SK-N-SH (cell line): ENCODE results near the gene SNX5. TPM values are rescaled to one million over a fixed set of nuclear protein-coding genes. Genes with fewer than 3 reads are reported as not detected.

Experiments used
- CTCF ChIA-PET: fragments of 300-600, 350-600 bp; formaldehyde crosslinking; extraction: SDS; loops from one replicate; lab custom pipeline; 2021; lab: Yijun Ruan, JAX
- POLR2A ChIA-PET: fragments of 350-600 bp; sonication (Branson Sonifier 250); formaldehyde crosslinking; extraction: SDS; loops from one replicate; lab custom pipeline; 2020; ENCODE audit warnings: antibody characterized with exemption, inconsistent platforms; lab: Yijun Ruan, JAX
- DNase-seq: peaks from one replicate; pipeline ENCODE4 v3.0.0; 2012
- H2AFZ ChIP-seq: fragments of 200-600 bp; sonication (generic); 2 replicates; pipeline ENCODE4 v1.8.1; 2016; ENCODE audit warnings: antibody characterized with exemption, mild to moderate bottlenecking, low read depth
- H3F3A ChIP-seq: fragments of 200-600 bp; sonication (generic); replicated peaks from 2 replicates; pipeline ENCODE3; 2016; ENCODE audit warnings: antibody characterized with exemption, mild to moderate bottlenecking; ENCODE audit not compliant: insufficient read depth
- H3K27ac ChIP-seq, 2 experiments: fragments of 200-500 bp in 1 of 2; fragments of 200-600 bp in 1 of 2; sonication (Bioruptor generic) in 1 of 2; sonication (generic), shearing (Covaris generic) in 1 of 2; 2 replicates each; pipeline versions ENCODE4 v1.5.1 to v1.6.1; 2014 to 2016; ENCODE audit warnings: low read depth in 2 of 2, inconsistent platforms in 1 of 2, low read length in 1 of 2, mild to moderate bottlenecking in 1 of 2, mixed read lengths in 1 of 2
- H3K27me3 ChIP-seq: fragments of 200-600 bp; sonication (generic), shearing (Covaris generic); 2 replicates; pipeline ENCODE4 v1.6.1; 2016; ENCODE audit warnings: mixed run types; ENCODE audit not compliant: insufficient read depth
- H3K36me3 ChIP-seq, 2 experiments: fragments of 200-500 bp in 1 of 2; fragments of 200-600 bp in 1 of 2; sonication (Bioruptor generic) in 1 of 2; sonication (generic) in 1 of 2; replicated peaks in 1 of 2; 2 replicates each; pipeline versions ENCODE3 to v1.5.1; 2014 to 2016; ENCODE audit warnings: low read length in 1 of 2, mild to moderate bottlenecking in 1 of 2; ENCODE audit not compliant: insufficient read depth in 2 of 2, control insufficient read depth in 1 of 2
- H3K4me1 ChIP-seq, 2 experiments: fragments of 200-500 bp in 1 of 2; fragments of 200-600 bp in 1 of 2; sonication (Bioruptor generic) in 1 of 2; sonication (generic), shearing (Covaris generic) in 1 of 2; 2 replicates each; pipeline versions ENCODE4 v1.5.1 to v1.6.1; 2014 to 2016; ENCODE audit warnings: low read depth in 1 of 2, low read length in 1 of 2, mixed run types in 1 of 2; ENCODE audit not compliant: insufficient read depth in 2 of 2, control insufficient read depth in 1 of 2
- H3K4me2 ChIP-seq: fragments of 200-600 bp; sonication (generic), shearing (Covaris generic); 2 replicates; pipeline ENCODE4 v1.6.1; 2017; ENCODE audit warnings: mixed run types
- H3K4me3 ChIP-seq, 2 experiments: fragments of 200-500 bp in 1 of 2; fragments of 200-600 bp in 1 of 2; sonication (Bioruptor generic) in 1 of 2; sonication (generic), shearing (Covaris generic) in 1 of 2; 2 replicates each; pipeline versions ENCODE4 v1.5.1 to v1.8.1; 2014 to 2016; ENCODE audit warnings: low read depth in 2 of 2, inconsistent platforms in 1 of 2, low read length in 1 of 2, mild to moderate bottlenecking in 1 of 2, mixed read lengths in 1 of 2, moderate library complexity in 1 of 2
- H3K79me2 ChIP-seq: fragments of 200-600 bp; sonication (generic); 2 replicates; pipeline ENCODE4 v1.8.1; 2017; ENCODE audit warnings: mild to moderate bottlenecking; ENCODE audit not compliant: insufficient read depth
- H3K9ac ChIP-seq: fragments of 200-600 bp; sonication (generic); 2 replicates; pipeline ENCODE4 v1.6.1; 2017; ENCODE audit warnings: mixed run types
- H3K9me2 ChIP-seq: fragments of 200-600 bp; sonication (generic); 2 replicates; pipeline ENCODE4 v1.6.1; 2017; ENCODE audit warnings: mixed run types
- H3K9me3 ChIP-seq: fragments of 200-600 bp; sonication (generic); 2 replicates; pipeline ENCODE4 v1.6.1; 2017; ENCODE audit warnings: mixed run types, mild to moderate bottlenecking, moderate library complexity
- H4K20me1 ChIP-seq: fragments of 200-600 bp; sonication (generic); 2 replicates; pipeline ENCODE4 v1.6.1; 2017; ENCODE audit warnings: mild to moderate bottlenecking, mixed run types; ENCODE audit not compliant: insufficient read depth
- CHD2 ChIP-seq: fragments of 150-350 bp; IDR thresholded peaks from 2 replicates; pipeline ENCODE4 v1.6.1; 2018; ENCODE audit warnings: low read length; ENCODE audit not compliant: partially characterized antibody
- CTCF ChIP-seq: fragments of 200-600 bp; sonication (generic); IDR thresholded peaks from 2 replicates; pipeline ENCODE4 v1.6.1; 2017; ENCODE audit warnings: antibody characterized with exemption, mild to moderate bottlenecking, moderate library complexity
- ELF1 ChIP-seq: IDR thresholded peaks from 2 replicates; pipeline ENCODE4 v1.4.0; 2012
- EP300 ChIP-seq, 2 experiments: IDR thresholded peaks; 2 replicates each; pipeline versions ENCODE4 v1.4.0 to v1.6.1; 2012; ENCODE audit warnings: borderline replicate concordance in 1 of 2, low read depth in 1 of 2, low read length in 1 of 2
- EZH2phosphoT487 ChIP-seq: fragments of 200-600 bp; sonication (generic); IDR thresholded peaks from 2 replicates; pipeline ENCODE4 v1.6.1; 2017; ENCODE audit warnings: low read depth, mixed run types, mild to moderate bottlenecking, antibody characterized with exemption, moderate library complexity, borderline replicate concordance
- FOSL2 ChIP-seq: IDR thresholded peaks from 2 replicates; pipeline ENCODE4 v1.4.0; 2012; ENCODE audit warnings: low read depth, mild to moderate bottlenecking, moderate library complexity, borderline replicate concordance
- FOXM1 ChIP-seq: IDR thresholded peaks from 2 replicates; pipeline ENCODE4 v1.4.0; 2012; ENCODE audit warnings: low read depth, mild to moderate bottlenecking
- IRF3 ChIP-seq: fragments of 150-350 bp; IDR thresholded peaks from 2 replicates; pipeline ENCODE4 v1.6.1; 2016; ENCODE audit warnings: mild to moderate bottlenecking, low read depth, low read length
- MEF2A ChIP-seq: IDR thresholded peaks from 2 replicates; pipeline ENCODE4 v1.4.0; 2012; ENCODE audit warnings: low read depth, borderline replicate concordance
- MXI1 ChIP-seq: IDR thresholded peaks from 2 replicates; pipeline ENCODE4 v1.6.1; 2012; ENCODE audit warnings: mild to moderate bottlenecking, low read depth, low read length, improper control_type of control experiment
- NRF1 ChIP-seq: IDR thresholded peaks from 2 replicates; pipeline ENCODE4 v1.6.1; 2012; ENCODE audit warnings: low read depth, mild to moderate bottlenecking, low read length
- PBX3 ChIP-seq: IDR thresholded peaks from 2 replicates; pipeline ENCODE4; 2012
- POLR2AphosphoS5 ChIP-seq: IDR thresholded peaks from 2 replicates; pipeline ENCODE4 v1.6.1; 2012; ENCODE audit warnings: low read depth, low read length
- RAD21 ChIP-seq: IDR thresholded peaks from 2 replicates; pipeline ENCODE4 v1.6.1; 2012; ENCODE audit warnings: mild to moderate bottlenecking, low read length
- RCOR1 ChIP-seq: fragments of 150-350 bp; IDR thresholded peaks from 2 replicates; pipeline ENCODE4 v1.6.1; 2017; ENCODE audit warnings: antibody characterized with exemption, low read length
- RXRA ChIP-seq: IDR thresholded peaks from 2 replicates; pipeline ENCODE4 v1.4.0; 2012; ENCODE audit warnings: low read depth, mild to moderate bottlenecking, borderline replicate concordance
- SIN3A ChIP-seq: IDR thresholded peaks from 2 replicates; pipeline ENCODE4 v1.6.1; 2012; ENCODE audit warnings: low read depth, mild to moderate bottlenecking, low read length, moderate library complexity, borderline replicate concordance
- TAF1 ChIP-seq: IDR thresholded peaks from 2 replicates; pipeline ENCODE4 v1.6.1; 2012; ENCODE audit warnings: low read depth, mild to moderate bottlenecking, low read length, moderate library complexity, borderline replicate concordance
- TEAD4 ChIP-seq: IDR thresholded peaks from 2 replicates; pipeline ENCODE4 v1.4.0; 2012; ENCODE audit warnings: mild to moderate bottlenecking, borderline replicate concordance; ENCODE audit not compliant: insufficient read depth
- USF1 ChIP-seq: IDR thresholded peaks from 2 replicates; pipeline ENCODE4 v1.4.0; 2012; ENCODE audit warnings: low read depth, borderline replicate concordance
- USF2 ChIP-seq: fragments of 150-350 bp; IDR thresholded peaks from 2 replicates; pipeline ENCODE4 v1.6.1; 2017; ENCODE audit warnings: antibody characterized with exemption, low read length, low read depth, borderline replicate concordance
- WGBS: methylation state at CpG from one replicate; pipeline ENCODE4 v1.1.6; 2017; ENCODE audit warnings: low lambda C conversion rate; 5-methylcytosine and 5-hydroxymethylcytosine counted together
- polyA plus RNA-seq, 3 experiments: library from polyadenylated mRNA; depleted of rRNA; stranded (reverse); fragments of >200 nt; gene quantifications; 2 replicates each; pipeline ENCODE4 v1.2.3, GENCODE V29; 2012

The SNX5 gene
- polyA plus RNA-seq, 1 of the 3 experiments (the other 2 are of a cell fraction) = 76.2 TPM

- DNase-seq = no peak
- Histone ChIP-seq H3K9me3 (no peaks in the 10 kb centered on the region), H3K79me2 (peaks cover 27% of the 10 kb centered on the region; the same call in 1 of the 2 replicates), H3K36me3 (peaks cover 5 to 16% of the 10 kb centered on the region in 2 experiments), H3F3A (peaks cover 3% of the 10 kb centered on the region), H3K4me1 (no peaks in the 10 kb centered on the region), H4K20me1 (no peaks in the 10 kb centered on the region), H3K27ac (no peak overlapping the region), H2AFZ (no peak overlapping the region), H3K27me3 (no peaks in the 10 kb centered on the region), H3K4me2 (no peak overlapping the region), H3K9me2 (no peaks in the 10 kb centered on the region), H3K9ac (no peak overlapping the region), H3K4me3 (no peak overlapping the region)
- WGBS = 92% methylated on average over 9 of the region's 10 CpGs
- ChIA-PET POLR2A (interaction anchor here (0.6 kb wide), 1 partner anchor 92 kb away, joined by 4 read pairs; no protein-coding TSS in a partner anchor), CTCF (interaction anchor here (1.0 to 1.3 kb wide), 5 partner anchors 20 to 453 kb away, joined by 3 read pairs; no protein-coding TSS in a partner anchor)
- TF ChIP-seq POLR2AphosphoS5 (no peak), TEAD4 (no peak), RAD21 (no peak), USF1 (no peak)
Measured at GRCh38 chr20:17990278-17990972, 21.8 kb upstream of the SNX5 start.

- POLR2A ChIA-PET = no interaction called here
- 100% methylated on average over 3 of the region's 3 CpGs for WGBS
Measured at GRCh38 chr20:17987988-17988387, 19.4 kb upstream of the SNX5 start.

More at GRCh38 chr20:17987988-17988387, 19.4 kb upstream of the SNX5 start:
- CTCF ChIA-PET = interaction anchor here (1.6 to 2.0 kb wide), 2 partner anchors 8 to 306 kb away, joined by 4 to 9 read pairs; partner anchors contain the start of gene RRBP1
- DNase-seq = no peak
- H3K27me3 ChIP-seq = no peaks in the 10 kb centered on the region
- H3F3A ChIP-seq = no peaks in the 10 kb centered on the region
- peaks cover 50% of the 10 kb centered on the region for H3K79me2 ChIP-seq
- TF ChIP-seq EP300 (IDR thresholded peaks at IDR 0.05; ENCODE audit: borderline replicate concordance in 1 of 2, low read depth in 1 of 2, low read length in 1 of 2) (no peak), RAD21 (no peak), ELF1 (no peak), RXRA (no peak), PBX3 (no peak), FOSL2 (no peak), CHD2 (no peak), RCOR1 (no peak), USF2 (no peak), EZH2phosphoT487 (no peak), POLR2AphosphoS5 (no peak), SIN3A (no peak), CTCF (no peak), NRF1 (no peak), MEF2A (no peak), TAF1 (no peak), MXI1 (no peak), IRF3 (no peak), FOXM1 (no peak)
- H3K4me3 ChIP-seq = no peak overlapping the region
- no peak overlapping the region for H2AFZ ChIP-seq
- H3K27ac ChIP-seq = no peak overlapping the region
- no peaks in the 10 kb centered on the region for H3K9me2 ChIP-seq
- no peak overlapping the region for H3K4me2 ChIP-seq
- H3K9ac ChIP-seq = no peak overlapping the region
- H3K4me1 ChIP-seq = no peaks in the 10 kb centered on the region
- no peaks in the 10 kb centered on the region for H4K20me1 ChIP-seq
- no peaks in the 10 kb centered on the region for H3K9me3 ChIP-seq
- H3K36me3 ChIP-seq = peaks cover 5 to 28% of the 10 kb centered on the region in 2 experiments
